Right lobe of liver (tissue), 6 donors: ENCODE data around the gene DGKZ. TPM values are rescaled to one million over a fixed set of nuclear protein-coding genes. Genes with fewer than 3 reads are reported as not detected.
"Not testable (repeated sequence)": the region's sequence is repeated elsewhere in the genome, so short reads cannot be mapped to it uniquely, and the experiment has no call there.

Source experiments
- ATAC-seq, 4 donors: fragments of 200-7000 bp; cut with Tn5 transposase; one replicate each; pipeline ENCODE4 v1.9.1; 2020; ENCODE audit warnings: mild to moderate bottlenecking in 4 of 4, moderate library complexity in 4 of 4
- DNase-seq, 3 donors: peaks; one replicate each; pipeline ENCODE4 v3.0.0-alpha.2; 2020
- H3K27ac ChIP-seq, 3 donors: fragments of 200-600 bp; one replicate each; pipeline ENCODE4 v1.8.0; 2022
- H3K27me3 ChIP-seq, 2 donors: fragments of 200-600 bp; one replicate each; pipeline ENCODE4 v1.8.0; 2022
- H3K36me3 ChIP-seq, 4 donors: fragments of 200-600 bp; sonication (generic) in 1 of 4; one replicate each; pipeline versions ENCODE4 v1.5.1 to v1.8.0; 2017 to 2022; ENCODE audit warnings: control low read depth in 1 of 4
- H3K4me1 ChIP-seq, 4 donors: fragments of 200-600 bp; sonication (generic) in 1 of 4; one replicate each; pipeline versions ENCODE4 v1.5.1 to v1.8.0; 2017 to 2022; ENCODE audit warnings: control low read depth in 1 of 4
- H3K4me3 ChIP-seq, 3 donors: fragments of 200-600 bp; one replicate each; pipeline ENCODE4 v1.8.0; 2022
- H3K9me3 ChIP-seq, 4 donors: fragments of 200-600 bp; sonication (generic) in 1 of 4; one replicate each; pipeline versions ENCODE4 v1.5.1 to v1.8.0; 2017 to 2022; ENCODE audit warnings: control low read depth in 1 of 4
- POLR2A ChIP-seq: fragments of 450-650 bp; IDR thresholded peaks from one replicate; pipeline ENCODE4 v1.6.1; 2017; ENCODE audit warnings: antibody characterized with exemption, mild to moderate bottlenecking
- WGBS: methylation state at CpG from one replicate; pipeline ENCODE4 v1.1.6; 2018; ENCODE audit warnings: low coverage, low lambda C conversion rate; ENCODE audit not compliant: insufficient coverage; ENCODE audit errors: missing lambda C conversion rate; 5-methylcytosine and 5-hydroxymethylcytosine counted together
- intact Hi-C, 2 donors: fragments of 100-400 bp; cut with DNase I; formaldehyde crosslinking; loops; one replicate each; pipeline versions ENCODE4 v1.11.2 to v1.14.1; 2022
- total RNA-seq, 6 experiments: library from RNA; depleted of rRNA in 2 of 6; stranded (reverse); fragments of >200 nt in 2 of 6; fragmentation: NEBNext Ultra II Directional in 3 of 6; extraction: Animal tissue kit (Norgen Biotek cat#: 25700) in 3 of 6; gene quantifications; one replicate each; pipeline versions ENCODE4 v1.1.0 to v1.2.4, GENCODE V29; 2016 to 2023
- TF ChIP-seq, protein P1 (sequence below), 4 donors: fragments of 200-600 bp in 3 of 4; fragments of 450-650 bp in 1 of 4; IDR thresholded peaks; one replicate each; pipeline versions ENCODE4 v1.5.1 to v1.8.0; 2016 to 2022; ENCODE audit warnings: antibody characterized with exemption in 4 of 4, mild to moderate bottlenecking in 2 of 4
- donor health status: DM: no; HTN: yes; CAD: no.
- donor health status: DM: no; HTN: no; CAD: no.
- donor health status: DM: no; HTN: no; CAD: no.
- donor health status: DM: no; HTN: yes; CAD: no.
- donor health status: DM: no; HTN: yes; CAD: no.

DGKZ gene
- total RNA-seq, 6 experiments from 2014 or later: 10.7 to 57.9 (median 16.0) TPM

DNA sequence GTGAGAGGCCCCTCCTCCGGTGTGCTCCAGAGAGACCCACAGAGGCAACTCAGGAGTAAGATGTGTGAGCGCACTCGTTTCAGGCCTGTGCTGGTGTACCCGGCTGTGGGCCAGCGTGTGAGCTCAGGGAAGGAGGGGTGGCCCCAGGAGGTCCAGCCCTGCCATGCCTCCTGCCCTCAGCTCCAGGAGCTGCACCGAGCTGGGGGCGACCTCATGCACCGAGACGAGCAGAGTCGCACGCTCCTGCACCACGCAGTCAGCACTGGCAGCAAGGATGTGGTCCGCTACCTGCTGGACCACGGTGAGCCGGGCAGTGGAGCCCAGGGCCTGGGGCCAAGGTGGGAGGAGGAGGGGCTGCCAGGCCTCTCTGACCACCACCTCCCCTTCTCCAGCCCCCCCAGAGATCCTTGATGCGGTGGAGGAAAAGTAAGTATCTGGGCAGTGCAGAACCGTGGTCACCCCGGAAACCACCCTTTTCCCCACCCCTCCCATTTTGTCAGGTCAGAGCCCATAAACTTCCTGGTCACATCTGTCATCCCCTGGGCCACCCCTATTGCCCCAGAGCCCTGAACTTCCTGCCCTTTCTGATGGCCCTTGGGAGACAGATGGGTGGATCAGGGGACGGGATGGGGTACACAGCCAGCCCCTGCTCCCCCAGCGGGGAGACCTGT is 31.7 kb downstream of the DGKZ start:
- no peaks in the 10 kb centered on the region for H3K9me3 ChIP-seq
- no peak overlapping the region for H3K4me3 ChIP-seq
- no peak overlapping the region for H3K27ac ChIP-seq
- DNase-seq (no peak), ATAC-seq (no peak)
- peaks cover 0 to 8% (median 3%) of the 10 kb centered on the region in 4 donors for H3K4me1 ChIP-seq
- peaks cover 0 to 25% (median 12%) of the 10 kb centered on the region in 4 donors for H3K36me3 ChIP-seq
- no peaks in the 10 kb centered on the region for H3K27me3 ChIP-seq
- intact Hi-C loops: no loop called here
- no CpG with 5 or more reads among the region's 20 CpGs for WGBS
- TF ChIP-seq, protein P1, sequence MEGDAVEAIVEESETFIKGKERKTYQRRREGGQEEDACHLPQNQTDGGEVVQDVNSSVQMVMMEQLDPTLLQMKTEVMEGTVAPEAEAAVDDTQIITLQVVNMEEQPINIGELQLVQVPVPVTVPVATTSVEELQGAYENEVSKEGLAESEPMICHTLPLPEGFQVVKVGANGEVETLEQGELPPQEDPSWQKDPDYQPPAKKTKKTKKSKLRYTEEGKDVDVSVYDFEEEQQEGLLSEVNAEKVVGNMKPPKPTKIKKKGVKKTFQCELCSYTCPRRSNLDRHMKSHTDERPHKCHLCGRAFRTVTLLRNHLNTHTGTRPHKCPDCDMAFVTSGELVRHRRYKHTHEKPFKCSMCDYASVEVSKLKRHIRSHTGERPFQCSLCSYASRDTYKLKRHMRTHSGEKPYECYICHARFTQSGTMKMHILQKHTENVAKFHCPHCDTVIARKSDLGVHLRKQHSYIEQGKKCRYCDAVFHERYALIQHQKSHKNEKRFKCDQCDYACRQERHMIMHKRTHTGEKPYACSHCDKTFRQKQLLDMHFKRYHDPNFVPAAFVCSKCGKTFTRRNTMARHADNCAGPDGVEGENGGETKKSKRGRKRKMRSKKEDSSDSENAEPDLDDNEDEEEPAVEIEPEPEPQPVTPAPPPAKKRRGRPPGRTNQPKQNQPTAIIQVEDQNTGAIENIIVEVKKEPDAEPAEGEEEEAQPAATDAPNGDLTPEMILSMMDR (IDR thresholded peaks at IDR 0.05): no peak
- TF ChIP-seq POLR2A: no peak

DNA sequence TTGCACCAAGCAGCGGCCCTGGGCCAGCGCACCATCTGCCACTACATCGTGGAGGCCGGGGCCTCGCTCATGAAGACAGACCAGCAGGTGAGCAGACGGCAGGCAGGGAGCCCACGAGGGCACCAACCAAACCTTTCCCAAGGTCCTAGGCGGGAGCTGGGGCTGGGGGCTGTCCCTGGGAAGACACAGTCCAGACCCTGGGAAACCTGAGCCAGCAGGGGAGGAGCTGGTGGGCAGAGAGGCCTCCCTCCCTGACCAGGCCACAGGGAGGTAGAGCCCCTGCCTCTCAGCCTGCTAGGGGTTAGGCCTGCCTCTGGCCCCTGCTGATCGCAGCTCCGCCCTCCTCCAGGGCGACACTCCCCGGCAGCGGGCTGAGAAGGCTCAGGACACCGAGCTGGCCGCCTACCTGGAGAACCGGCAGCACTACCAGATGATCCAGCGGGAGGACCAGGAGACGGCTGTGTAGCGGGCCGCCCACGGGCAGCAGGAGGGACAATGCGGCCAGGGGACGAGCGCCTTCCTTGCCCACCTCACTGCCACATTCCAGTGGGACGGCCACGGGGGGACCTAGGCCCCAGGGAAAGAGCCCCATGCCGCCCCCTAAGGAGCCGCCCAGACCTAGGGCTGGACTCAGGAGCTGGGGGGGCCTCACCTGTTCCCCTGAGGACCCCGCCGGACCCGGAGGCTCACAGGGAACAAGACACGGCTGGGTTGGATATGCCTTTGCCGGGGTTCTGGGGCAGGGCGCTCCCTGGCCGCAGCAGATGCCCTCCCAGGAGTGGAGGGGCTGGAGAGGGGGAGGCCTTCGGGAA is 32.4 kb downstream of the DGKZ start:
- not testable (repeated sequence) for H3K27ac ChIP-seq

DNA sequence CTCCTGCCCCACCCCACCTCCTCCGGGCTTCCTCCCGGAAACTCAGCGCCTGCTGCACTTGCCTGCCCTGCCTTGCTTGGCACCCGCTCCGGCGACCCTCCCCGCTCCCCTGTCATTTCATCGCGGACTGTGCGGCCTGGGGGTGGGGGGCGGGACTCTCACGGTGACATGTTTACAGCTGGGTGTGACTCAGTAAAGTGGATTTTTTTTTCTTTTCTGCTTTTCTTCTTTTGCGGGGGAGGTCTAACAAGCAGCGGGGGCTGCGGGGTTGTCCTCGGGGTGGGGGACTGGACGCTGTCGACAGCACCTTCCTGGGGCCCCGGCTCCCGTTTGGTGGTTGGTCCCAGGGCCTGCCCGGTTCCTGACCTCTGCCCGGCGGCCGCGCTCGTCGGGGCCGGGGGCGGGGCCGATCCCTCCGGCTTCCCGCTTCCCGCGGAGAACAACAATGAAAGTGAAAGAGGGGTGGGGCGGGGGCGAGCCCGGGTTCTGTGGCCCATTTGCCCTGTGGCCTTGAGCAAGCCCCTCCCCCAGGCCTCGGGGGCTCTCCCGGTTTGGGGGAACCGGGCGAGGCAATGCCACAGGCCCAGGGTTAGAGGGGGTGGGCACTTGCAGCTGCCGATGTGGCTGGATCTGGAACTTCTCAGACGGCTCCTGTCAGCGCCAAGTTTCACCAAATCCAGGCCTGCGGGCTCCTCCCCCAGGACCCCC is 33.2 kb downstream of the DGKZ start:
- intact Hi-C loops: loop anchor here (10.0 kb wide), 1 partner anchor 154 kb away; no protein-coding TSS in a partner anchor

More for the DNA sequence above, 32.4 kb downstream of the DGKZ start:
- WGBS: no CpG with 5 or more reads among the region's 36 CpGs
- H3K9me3 ChIP-seq, H3K4me1 ChIP-seq, H3K27me3 ChIP-seq, DNase-seq: not testable (repeated sequence)
- intact Hi-C loops: loop anchor here (10.0 kb wide), 1 partner anchor 155 kb away; no protein-coding TSS in a partner anchor
- H3K36me3 ChIP-seq: peaks cover 0 to 18% (median 8%) of the 10 kb centered on the region in 4 donors
- ATAC-seq: peak in 2 of 4 donors; percentile 1 to 2
- peak overlapping the region in 1 of 3 donors; percentile 58 for H3K4me3 ChIP-seq

DNA sequence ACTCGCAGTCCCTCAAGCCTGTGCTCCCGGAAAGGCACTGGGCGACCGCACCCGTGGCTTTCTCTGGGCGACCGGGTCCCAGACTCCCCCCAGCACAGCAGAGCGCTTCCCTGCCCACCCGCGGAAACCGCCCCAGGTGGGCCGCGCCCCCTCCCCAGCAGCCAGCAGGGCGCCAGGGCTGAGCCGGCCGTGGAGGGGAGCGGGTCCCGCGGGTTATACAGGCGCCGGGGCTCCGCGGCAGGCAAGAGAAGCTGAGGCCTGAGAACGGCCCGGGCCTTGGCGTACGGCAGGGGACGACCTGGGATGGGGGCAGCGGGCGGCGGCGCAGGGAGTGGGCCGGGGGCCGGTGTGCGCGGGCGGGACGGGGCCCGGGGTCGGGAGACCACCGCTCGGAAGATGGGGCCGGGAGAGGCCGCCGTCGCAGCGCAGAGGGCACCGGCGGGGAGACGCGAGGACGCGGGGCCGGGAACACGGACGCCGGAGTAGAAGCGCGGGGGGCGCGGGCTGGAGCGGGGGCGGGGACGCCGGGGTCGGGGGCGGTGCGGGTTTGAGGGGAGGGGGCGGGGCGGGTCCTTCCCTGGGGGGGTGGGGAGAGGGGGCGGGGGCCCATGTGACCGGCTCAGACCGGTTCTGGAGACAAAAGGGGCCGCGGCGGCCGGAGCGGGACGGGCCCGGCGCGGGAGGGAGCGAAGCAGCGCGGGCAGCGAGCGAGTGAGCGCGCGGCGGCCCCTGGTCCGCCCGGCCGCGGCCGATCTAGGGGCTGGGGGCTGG is 34.0 kb downstream of the DGKZ start, which contains the start of gene MDK:
TSS of gene MDK (plus strand) at position 622 of the 771 bp plus-strand sequence. CDS start 389 bp downstream, outside the sequence.
- H3K4me3 ChIP-seq: peak within 1 kb of the TSS; percentile 56 to 62 (median 58)
- WGBS: 3% methylated on average over 6 of the region's 96 CpGs
- peak in 3 of 4 donors; percentile 2 to 21 (median 2) for ATAC-seq
- intact Hi-C loops: loop anchor here (10.0 kb wide), 1 partner anchor 154 kb away; no protein-coding TSS in a partner anchor
- H3K27me3 ChIP-seq: no peaks in the 10 kb centered on the region
- H3K4me1 ChIP-seq: peaks cover 0 to 8% (median 3%) of the 10 kb centered on the region in 4 donors
- H3K27ac ChIP-seq: peak within 1 kb of the TSS; percentile 18 to 53 (median 44)
- no peaks in the 10 kb centered on the region for H3K9me3 ChIP-seq
- H3K36me3 ChIP-seq: peaks cover 0 to 2% (median 0%) of the 10 kb centered on the region in 4 donors
- no peak for DNase-seq
- TF ChIP-seq, protein P1 (IDR thresholded peaks at IDR 0.05): no peak
- TF ChIP-seq POLR2A: no peak

More for the DNA sequence above, 33.2 kb downstream of the DGKZ start:
- TF ChIP-seq, protein P1 (IDR thresholded peaks at IDR 0.05): no peak
- TF ChIP-seq POLR2A: no peak
- peak; percentile 75 to 83 (median 78) for ATAC-seq
- Histone ChIP-seq H3K4me3 (peak overlapping the region; percentile 56 to 62 (median 58)), H3K36me3 (peaks cover 0 to 10% (median 2%) of the 10 kb centered on the region in 4 donors), H3K4me1 (peaks cover 0 to 8% (median 3%) of the 10 kb centered on the region in 4 donors), H3K9me3 (no peaks in the 10 kb centered on the region), H3K27me3 (no peaks in the 10 kb centered on the region), H3K27ac (peak overlapping the region; percentile 18 to 53 (median 44))
- WGBS: under 1% methylated on average over 25 of the region's 45 CpGs
- DNase-seq: peak; percentile 75 to 85 (median 77)
